ENCODE measurements around the gene TPRA1. TPM values are rescaled to one million over a fixed set of nuclear protein-coding genes. Genes with fewer than 3 reads are reported as not detected.

Gene TPRA1
- total RNA-seq, 1 donor from 2014 or later = 38.4 TPM

- Histone ChIP-seq H3K4me3 (ENCODE audit: low read depth, low read length) (no peak overlapping the region), H3K36me3 (ENCODE audit: control insufficient read depth, insufficient read depth, low read length) (peaks cover 36% of the 10 kb centered on the region), H3K27me3 (ENCODE audit: control insufficient read depth, insufficient read depth, low read length) (no peaks in the 10 kb centered on the region)
- TF ChIP-seq, protein P1, sequence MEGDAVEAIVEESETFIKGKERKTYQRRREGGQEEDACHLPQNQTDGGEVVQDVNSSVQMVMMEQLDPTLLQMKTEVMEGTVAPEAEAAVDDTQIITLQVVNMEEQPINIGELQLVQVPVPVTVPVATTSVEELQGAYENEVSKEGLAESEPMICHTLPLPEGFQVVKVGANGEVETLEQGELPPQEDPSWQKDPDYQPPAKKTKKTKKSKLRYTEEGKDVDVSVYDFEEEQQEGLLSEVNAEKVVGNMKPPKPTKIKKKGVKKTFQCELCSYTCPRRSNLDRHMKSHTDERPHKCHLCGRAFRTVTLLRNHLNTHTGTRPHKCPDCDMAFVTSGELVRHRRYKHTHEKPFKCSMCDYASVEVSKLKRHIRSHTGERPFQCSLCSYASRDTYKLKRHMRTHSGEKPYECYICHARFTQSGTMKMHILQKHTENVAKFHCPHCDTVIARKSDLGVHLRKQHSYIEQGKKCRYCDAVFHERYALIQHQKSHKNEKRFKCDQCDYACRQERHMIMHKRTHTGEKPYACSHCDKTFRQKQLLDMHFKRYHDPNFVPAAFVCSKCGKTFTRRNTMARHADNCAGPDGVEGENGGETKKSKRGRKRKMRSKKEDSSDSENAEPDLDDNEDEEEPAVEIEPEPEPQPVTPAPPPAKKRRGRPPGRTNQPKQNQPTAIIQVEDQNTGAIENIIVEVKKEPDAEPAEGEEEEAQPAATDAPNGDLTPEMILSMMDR (IDR thresholded peaks at IDR 0.05; ENCODE audit: insufficient read depth, low read length, severe bottlenecking) = peak; percentile 99
- DNase-seq (ENCODE audit: low read depth) = peak; percentile 87
- FAIRE-seq = peak; percentile 32
These were observed 15.4 kb downstream of the TPRA1 start for GRCh38 chr3:127574880-127575878.

- Histone ChIP-seq H3K4me3 (ENCODE audit: low read depth, low read length) (no peak overlapping the region), H3K27me3 (ENCODE audit: control insufficient read depth, insufficient read depth, low read length) (no peaks in the 10 kb centered on the region), H3K36me3 (ENCODE audit: control insufficient read depth, insufficient read depth, low read length) (peaks cover 28% of the 10 kb centered on the region)
- no peak for FAIRE-seq
- no peak for DNase-seq (ENCODE audit: low read depth)
- TF ChIP-seq, protein P1 (IDR thresholded peaks at IDR 0.05; ENCODE audit: insufficient read depth, low read length, severe bottlenecking) = no peak
These were observed 16.6 kb downstream of the TPRA1 start for GRCh38 chr3:127573912-127574311.

DNA sequence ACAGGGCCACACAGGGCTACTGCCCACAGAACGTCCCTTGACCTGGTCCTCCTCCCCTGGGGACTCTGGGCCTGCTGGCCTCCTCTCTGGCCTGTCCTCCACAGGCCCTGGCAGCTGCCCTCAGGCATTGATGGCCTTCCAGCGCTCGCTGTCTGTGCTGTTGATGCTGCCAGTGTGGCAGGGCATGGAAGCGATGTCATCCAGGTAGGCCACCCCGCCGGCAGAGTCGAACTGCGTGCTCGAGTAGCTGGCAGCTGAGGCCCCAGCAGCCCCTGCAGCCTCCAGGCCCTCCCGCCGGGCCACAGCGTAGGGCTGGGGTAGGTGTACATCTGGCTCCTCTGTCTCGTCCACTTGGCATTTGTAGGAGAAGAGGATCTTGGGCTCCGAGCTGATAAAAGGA is 17.1 kb downstream of the TPRA1 start:
- Histone ChIP-seq H3K36me3 (ENCODE audit: control insufficient read depth, insufficient read depth, low read length) (peaks cover 26% of the 10 kb centered on the region), H3K27me3 (ENCODE audit: control insufficient read depth, insufficient read depth, low read length) (no peaks in the 10 kb centered on the region), H3K4me3 (ENCODE audit: low read depth, low read length) (no peak overlapping the region)
- TF ChIP-seq, protein P1 (IDR thresholded peaks at IDR 0.05; ENCODE audit: insufficient read depth, low read length, severe bottlenecking) = no peak
- FAIRE-seq = no peak
- no peak for DNase-seq (ENCODE audit: low read depth)

DNA sequence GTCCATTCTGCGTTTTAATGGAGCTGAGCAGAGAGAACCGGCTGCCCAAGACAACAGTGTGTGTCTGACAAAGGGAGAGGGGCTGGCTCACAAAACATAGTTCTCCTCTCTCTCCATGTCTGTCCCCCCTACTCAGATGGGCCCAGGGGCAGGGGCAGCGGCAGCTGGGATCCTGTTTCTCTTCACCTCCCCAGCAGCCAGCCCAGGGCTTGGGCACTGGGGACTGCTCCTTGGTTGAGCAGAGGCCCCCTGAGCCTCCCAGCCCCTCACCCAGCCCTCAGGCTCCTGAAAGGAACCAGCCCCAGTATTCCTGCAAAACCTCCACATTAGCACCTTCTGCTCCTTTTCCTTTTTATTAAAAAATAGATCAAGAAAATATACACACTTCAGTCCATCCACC is 17.8 kb downstream of the TPRA1 start:
- Histone ChIP-seq H3K4me3 (ENCODE audit: low read depth, low read length) (no peak overlapping the region), H3K36me3 (ENCODE audit: control insufficient read depth, insufficient read depth, low read length) (peaks cover 26% of the 10 kb centered on the region), H3K27me3 (ENCODE audit: control insufficient read depth, insufficient read depth, low read length) (no peaks in the 10 kb centered on the region)
- no peak for DNase-seq (ENCODE audit: low read depth)
- no peak for FAIRE-seq
- TF ChIP-seq, protein P1 (IDR thresholded peaks at IDR 0.05; ENCODE audit: insufficient read depth, low read length, severe bottlenecking) = no peak

- H3K36me3 ChIP-seq (ENCODE audit: control insufficient read depth, insufficient read depth, low read length) = peaks cover 26% of the 10 kb centered on the region
- no peaks in the 10 kb centered on the region for H3K27me3 ChIP-seq (ENCODE audit: control insufficient read depth, insufficient read depth, low read length)
- H3K4me3 ChIP-seq (ENCODE audit: low read depth, low read length) = no peak overlapping the region
- TF ChIP-seq, protein P1 (IDR thresholded peaks at IDR 0.05; ENCODE audit: insufficient read depth, low read length, severe bottlenecking) = no peak
- FAIRE-seq = no peak
- no peak for DNase-seq (ENCODE audit: low read depth)
These were observed 18.3 kb downstream of the TPRA1 start for GRCh38 chr3:127572186-127572585.

All from bronchial epithelial cell (primary cell).